Common myeloid progenitor, CD34-positive (primary cell): ENCODE measurements around the gene MN1.

Experiments used
- CTCF ChIA-PET: fragments of 350-600 bp; sonication (Branson Sonifier 250); formaldehyde crosslinking; loops from one replicate; lab custom pipeline; 2021; ENCODE audit warnings: antibody characterized with exemption; lab: Charles Lee
- POLR2A ChIA-PET: fragments of 350-600 bp; sonication (Branson Sonifier 250); formaldehyde crosslinking; loops from one replicate; lab custom pipeline; 2021; ENCODE audit warnings: antibody characterized with exemption; lab: Charles Lee
- DNase-seq, 3 donors: peaks; one replicate each; pipeline versions ENCODE4 v3.0.0 to v3.0.0-alpha.2; 2013
- H3K27ac ChIP-seq, 2 experiments: 1 replicate in 1 of 2; 2 replicates in 1 of 2; pipeline ENCODE4 v1.7.0; 2013; ENCODE audit warnings: inconsistent platforms in 2 of 2, low read length in 2 of 2, mild to moderate bottlenecking in 2 of 2, low read depth in 1 of 2, moderate library complexity in 1 of 2; ENCODE audit not compliant: severe bottlenecking in 2 of 2, insufficient read depth in 1 of 2, poor library complexity in 1 of 2
- H3K27me3 ChIP-seq, 5 experiments: replicated peaks in 2 of 5; 1 replicate in 3 of 5; 2 replicates in 2 of 5; pipeline versions ENCODE4 v1.6.1 to v1.7.0; 2013; ENCODE audit warnings: low read length in 4 of 5, mild to moderate bottlenecking in 2 of 5, moderate library complexity in 2 of 5, inconsistent platforms in 1 of 5; ENCODE audit not compliant: insufficient read depth in 5 of 5, control insufficient read depth in 4 of 5
- H3K36me3 ChIP-seq, 4 experiments: 1 replicate in 2 of 4; 2 replicates in 2 of 4; pipeline versions ENCODE4 v1.6.1 to v1.7.0; 2013; ENCODE audit warnings: low read length in 3 of 4, control low read depth in 1 of 4, mild to moderate bottlenecking in 1 of 4; ENCODE audit not compliant: control insufficient read depth in 4 of 4, insufficient read depth in 4 of 4
- H3K4me1 ChIP-seq, 4 experiments: 1 replicate in 3 of 4; 2 replicates in 1 of 4; pipeline versions ENCODE4 v1.6.1 to v1.7.1; 2013; ENCODE audit warnings: low read length in 3 of 4, mild to moderate bottlenecking in 3 of 4, control low read depth in 1 of 4, inconsistent platforms in 1 of 4, moderate library complexity in 1 of 4; ENCODE audit not compliant: control insufficient read depth in 4 of 4, insufficient read depth in 4 of 4; ENCODE audit errors: control extremely low read depth in 1 of 4
- H3K4me3 ChIP-seq, 7 experiments: 1 replicate in 4 of 7; 2 replicates in 3 of 7; pipeline versions ENCODE4 v1.5.1 to v1.7.0; 2013; ENCODE audit warnings: mild to moderate bottlenecking in 7 of 7, low read length in 6 of 7, moderate library complexity in 6 of 7, inconsistent platforms in 2 of 7, low read depth in 2 of 7, control low read depth in 1 of 7; ENCODE audit not compliant: insufficient read depth in 4 of 7, control insufficient read depth in 1 of 7; ENCODE audit errors: extremely low read depth in 1 of 7
- H3K9me3 ChIP-seq, 5 experiments: 1 replicate in 4 of 5; 2 replicates in 1 of 5; pipeline versions ENCODE4 v1.6.1 to v1.7.1; 2013; ENCODE audit warnings: low read length in 4 of 5, mild to moderate bottlenecking in 2 of 5, inconsistent platforms in 1 of 5, low read depth in 1 of 5, moderate library complexity in 1 of 5; ENCODE audit not compliant: control insufficient read depth in 4 of 5, insufficient read depth in 2 of 5; ENCODE audit errors: control extremely low read depth in 1 of 5
- WGBS: methylation state at CpG from one replicate; pipeline ENCODE4 v1.1.5; 2013; ENCODE audit not compliant: insufficient coverage; 5-methylcytosine and 5-hydroxymethylcytosine counted together

The MN1 gene

GRCh38 chr22:27751277-27752070, 50.1 kb downstream of the MN1 start:
- H3K4me3 ChIP-seq: no peak overlapping the region
- no peaks in the 10 kb centered on the region for H3K27me3 ChIP-seq
- no peak overlapping the region for H3K27ac ChIP-seq
- peaks cover 9 to 34% (median 22%) of the 10 kb centered on the region in 4 experiments for H3K4me1 ChIP-seq
- ChIA-PET POLR2A (interaction anchor here (0.6 kb wide), 1 partner anchor 22 kb away, joined by 3 read pairs; no protein-coding TSS in a partner anchor), CTCF (interaction anchor here (1.0 kb wide), 1 partner anchor 30 kb away, joined by 3 read pairs; no protein-coding TSS in a partner anchor)
- WGBS: 98% methylated on average over 6 of the region's 9 CpGs
- no peaks in the 10 kb centered on the region for H3K9me3 ChIP-seq
- DNase-seq: no peak
- H3K36me3 ChIP-seq: peaks cover 0 to 18% (median 0%) of the 10 kb centered on the region in 4 experiments

- Histone ChIP-seq H3K27me3 (no peaks in the 10 kb centered on the region), H3K9me3 (no peaks in the 10 kb centered on the region), H3K4me1 (peaks cover 9 to 34% (median 22%) of the 10 kb centered on the region in 4 experiments), H3K4me3 (no peak overlapping the region), H3K36me3 (peaks cover 0 to 13% (median 0%) of the 10 kb centered on the region in 4 experiments), H3K27ac (no peak overlapping the region)
- peak in 2 of 3 donors; percentile 54 to 60 for DNase-seq
- 69% methylated on average over 12 of the region's 13 CpGs for WGBS
- ChIA-PET POLR2A (no interaction called here), CTCF (interaction anchor here (1.0 kb wide), 1 partner anchor 29 kb away, joined by 3 read pairs; no protein-coding TSS in a partner anchor)
Measured at GRCh38 chr22:27750584-27751265, 50.8 kb downstream of the MN1 start.

- Histone ChIP-seq H3K36me3 (peaks cover 0 to 12% (median 0%) of the 10 kb centered on the region in 4 experiments), H3K4me1 (peaks cover 9 to 34% (median 22%) of the 10 kb centered on the region in 4 experiments), H3K9me3 (no peaks in the 10 kb centered on the region), H3K27ac (no peak overlapping the region), H3K4me3 (no peak overlapping the region), H3K27me3 (no peaks in the 10 kb centered on the region)
- ChIA-PET POLR2A (no interaction called here), CTCF (interaction anchor here (1.8 kb wide), 1 partner anchor 8 kb away, joined by 9 read pairs; no protein-coding TSS in a partner anchor)
- WGBS: 94% methylated on average over 9 of the region's 11 CpGs
- DNase-seq: no peak
Measured at GRCh38 chr22:27749597-27750225, 51.8 kb downstream of the MN1 start.

GRCh38 chr22:27748751-27749191, 52.8 kb downstream of the MN1 start:
- POLR2A ChIA-PET: no interaction called here
- no peak overlapping the region for H3K4me3 ChIP-seq
- CTCF ChIA-PET: interaction anchor here (0.7 to 1.8 kb wide), 7 partner anchors 9 to 77 kb away, joined by 3 to 9 read pairs (median 3); no protein-coding TSS in a partner anchor
- H3K27ac ChIP-seq: no peak overlapping the region
- H3K36me3 ChIP-seq: peaks cover 0 to 9% (median 0%) of the 10 kb centered on the region in 4 experiments
- WGBS: 60% methylated on average over 10 of the region's 11 CpGs
- peaks cover 9 to 34% (median 22%) of the 10 kb centered on the region in 4 experiments for H3K4me1 ChIP-seq
- H3K27me3 ChIP-seq: no peaks in the 10 kb centered on the region
- no peaks in the 10 kb centered on the region for H3K9me3 ChIP-seq
- DNase-seq: peak in 2 of 3 donors; percentile 33 to 36

GRCh38 chr22:27748349-27748748, 53.2 kb downstream of the MN1 start:
- H3K36me3 ChIP-seq: peaks cover 0 to 9% (median 0%) of the 10 kb centered on the region in 4 experiments
- H3K4me1 ChIP-seq: peaks cover 9 to 34% (median 22%) of the 10 kb centered on the region in 4 experiments
- ChIA-PET CTCF (interaction anchor here (0.7 to 1.8 kb wide), 7 partner anchors 9 to 77 kb away, joined by 3 to 9 read pairs (median 3); no protein-coding TSS in a partner anchor), POLR2A (no interaction called here)
- WGBS: 94% methylated on average over 2 of the region's 4 CpGs
- H3K27me3 ChIP-seq: no peaks in the 10 kb centered on the region
- H3K27ac ChIP-seq: no peak overlapping the region
- no peak for DNase-seq
- no peak overlapping the region for H3K4me3 ChIP-seq
- H3K9me3 ChIP-seq: no peaks in the 10 kb centered on the region

GRCh38 chr22:27747396-27748221, 53.9 kb downstream of the MN1 start:
- Histone ChIP-seq H3K4me1 (peaks cover 9 to 34% (median 22%) of the 10 kb centered on the region in 4 experiments), H3K27me3 (no peaks in the 10 kb centered on the region), H3K27ac (no peak overlapping the region), H3K4me3 (no peak overlapping the region), H3K36me3 (peaks cover 0 to 9% (median 0%) of the 10 kb centered on the region in 4 experiments), H3K9me3 (no peaks in the 10 kb centered on the region)
- POLR2A ChIA-PET: no interaction called here
- DNase-seq: peak; percentile 21 to 43 (median 37)
- CTCF ChIA-PET: interaction anchor here (1.1 to 1.8 kb wide), 3 partner anchors 8 to 16 kb away, joined by 3 to 9 read pairs (median 3); no protein-coding TSS in a partner anchor
- 97% methylated on average over 8 of the region's 13 CpGs for WGBS
